ENCODE data around the gene CENPB. TPM values are rescaled to one million over a fixed set of nuclear protein-coding genes. Genes with fewer than 3 reads are reported as not detected.
"Not testable (repeated sequence)": the region's sequence is repeated elsewhere in the genome, so short reads cannot be mapped to it uniquely, and the experiment has no call there.

Gene CENPB
- total RNA-seq, 4 donors from 2014 or later: 64.8 to 94.9 (median 80.8) TPM

- no peaks in the 10 kb centered on the region for H3K9me3 ChIP-seq
- 1% methylated on average over 31 to 41 of the region's 69 CpGs for WGBS, 2 donors
- peaks cover 5 to 31% of the 10 kb centered on the region in 2 donors for H3K4me1 ChIP-seq
- H3K27me3 ChIP-seq: no peaks in the 10 kb centered on the region
- TF ChIP-seq CTCF (IDR thresholded peaks at IDR 0.05) (peak; percentile 38 to 80 (median 62)), POLR2A (IDR thresholded peaks at IDR 0.05) (peak in 1 of 2 donors; percentile 68)
- H3K27ac ChIP-seq: peak within 1 kb of the TSS; percentile 92 to 99 (median 95)
- H3K36me3 ChIP-seq: no peaks in the 10 kb centered on the region
- intact Hi-C loops (cut with DNase I): no loop called here
- peak within 1 kb of the TSS; percentile 48 to 85 (median 79) for H3K4me3 ChIP-seq (replicated peaks in 1 of 3)
- DNase-seq: peak; percentile 96
Observed at GRCh38 chr20:3795511-3796468, 9.2 kb upstream of the CENPB start, which contains the start of gene CDC25B. TSS of gene CDC25B (plus strand) at chr20:3796310. CDS start at chr20:3796532, 222 bp downstream.

DNA sequence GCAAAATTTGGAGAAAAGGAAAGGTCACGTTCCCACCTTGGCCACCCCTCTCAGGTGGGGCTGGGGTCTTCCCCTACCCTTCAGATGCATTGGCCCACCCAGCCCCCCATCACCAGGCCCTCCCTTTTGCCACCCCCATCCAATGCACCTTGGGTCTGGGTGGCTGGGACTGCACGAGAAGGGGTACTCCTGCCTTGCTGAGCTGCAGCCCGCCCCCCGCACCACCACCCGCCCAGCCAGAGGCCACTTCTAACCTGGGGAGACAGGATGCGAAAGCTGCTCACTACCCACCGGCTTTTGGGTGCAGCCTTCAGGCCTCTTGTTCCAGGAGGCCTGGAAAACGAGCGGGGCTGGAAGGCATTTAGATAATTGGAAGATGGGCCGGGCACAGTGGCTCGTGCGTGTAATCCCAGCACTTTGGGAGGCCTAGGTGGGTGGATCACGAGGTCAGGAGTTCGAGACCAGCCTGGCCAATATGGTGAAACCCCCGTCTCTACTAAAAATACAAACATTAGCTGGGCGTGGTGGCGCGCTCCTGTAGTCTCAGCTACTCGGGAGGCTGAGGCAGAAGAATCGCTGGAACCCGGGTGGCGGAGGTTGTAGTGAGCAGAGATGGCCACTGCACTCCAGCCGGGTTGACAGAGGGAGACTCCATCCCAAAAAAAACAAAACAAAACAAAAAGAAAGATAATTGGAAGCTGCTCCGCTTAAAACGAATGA is 8.3 kb upstream of the CENPB start:
- WGBS, 2 donors: 85% methylated on average over 21 to 25 of the region's 25 CpGs
- H3K4me3 ChIP-seq (replicated peaks in 1 of 3): peak overlapping the region in 1 of 3 donors; percentile 48

DNA sequence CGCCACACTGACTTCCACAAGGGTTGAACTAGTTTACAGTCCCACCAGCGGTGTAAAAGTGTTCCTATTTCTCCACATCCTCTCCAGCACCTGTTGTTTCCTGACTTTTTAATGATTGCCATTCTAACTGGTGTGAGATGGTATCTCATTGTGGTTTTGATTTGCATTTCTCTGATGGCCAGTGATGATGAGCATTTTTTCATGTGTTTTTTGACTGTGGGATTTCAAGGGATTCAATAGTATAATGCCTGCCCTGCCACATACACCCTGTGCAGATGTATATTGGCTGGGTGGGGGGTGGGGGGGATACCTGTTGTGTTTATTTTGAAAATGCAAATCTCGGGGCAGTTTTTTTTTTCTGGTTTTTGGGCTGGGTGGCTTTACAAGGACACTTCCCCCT is 7.6 kb upstream of the CENPB start:
- DNase-seq; H3K9me3 ChIP-seq; intact Hi-C loops (cut with DNase I); H3K27ac ChIP-seq; H3K36me3 ChIP-seq; H3K27me3 ChIP-seq; H3K4me3 ChIP-seq (replicated peaks in 1 of 3): not testable (repeated sequence)
- 68 to 89% methylated on average over 1 of the region's 3 CpGs for WGBS, 2 donors
- H3K4me1 ChIP-seq: peaks cover 5 to 26% of the 10 kb centered on the region in 2 donors

More for the DNA sequence above, 8.3 kb upstream of the CENPB start:
- Histone ChIP-seq H3K36me3 (no peaks in the 10 kb centered on the region), H3K27ac (peak overlapping the region; percentile 92 to 99 (median 95)), H3K27me3 (no peaks in the 10 kb centered on the region), H3K9me3 (no peaks in the 10 kb centered on the region), H3K4me1 (peaks cover 5 to 31% of the 10 kb centered on the region in 2 donors)
- TF ChIP-seq POLR2A (IDR thresholded peaks at IDR 0.05) (no peak), CTCF (IDR thresholded peaks at IDR 0.05) (no peak)
- no peak for DNase-seq
- intact Hi-C loops (cut with DNase I): no loop called here

DNA sequence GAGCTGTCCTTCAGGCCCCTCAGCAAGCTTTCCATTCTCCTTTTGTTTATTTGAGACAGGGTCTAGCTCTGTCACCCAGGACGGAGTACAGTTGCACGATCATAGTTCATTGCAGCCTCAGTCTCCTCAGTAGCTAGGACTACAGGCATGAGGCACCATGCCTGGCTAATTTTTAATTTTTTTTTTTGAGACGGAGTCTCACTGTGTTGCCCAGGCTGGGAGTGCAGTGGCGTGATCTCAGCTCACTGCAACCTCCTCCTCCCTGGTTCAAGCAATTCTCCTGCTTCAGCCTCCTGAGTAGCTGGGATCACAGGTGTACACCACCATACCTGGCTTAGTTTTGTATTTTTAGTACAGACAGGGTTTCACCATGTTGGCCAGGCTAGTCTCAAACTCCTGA is 2.7 kb upstream of the CENPB start:
- H3K4me1 ChIP-seq: peaks cover 15 to 19% of the 10 kb centered on the region in 2 donors
- WGBS, 2 donors: 99% methylated on average over 4 of the region's 4 CpGs
- DNase-seq; H3K9me3 ChIP-seq; H3K27ac ChIP-seq; H3K27me3 ChIP-seq; H3K4me3 ChIP-seq (replicated peaks in 1 of 3); H3K36me3 ChIP-seq: not testable (repeated sequence)
- intact Hi-C loops (cut with DNase I): loop anchor here (2.0 kb wide), 1 partner anchor 30 kb away; no protein-coding TSS in a partner anchor

DNA sequence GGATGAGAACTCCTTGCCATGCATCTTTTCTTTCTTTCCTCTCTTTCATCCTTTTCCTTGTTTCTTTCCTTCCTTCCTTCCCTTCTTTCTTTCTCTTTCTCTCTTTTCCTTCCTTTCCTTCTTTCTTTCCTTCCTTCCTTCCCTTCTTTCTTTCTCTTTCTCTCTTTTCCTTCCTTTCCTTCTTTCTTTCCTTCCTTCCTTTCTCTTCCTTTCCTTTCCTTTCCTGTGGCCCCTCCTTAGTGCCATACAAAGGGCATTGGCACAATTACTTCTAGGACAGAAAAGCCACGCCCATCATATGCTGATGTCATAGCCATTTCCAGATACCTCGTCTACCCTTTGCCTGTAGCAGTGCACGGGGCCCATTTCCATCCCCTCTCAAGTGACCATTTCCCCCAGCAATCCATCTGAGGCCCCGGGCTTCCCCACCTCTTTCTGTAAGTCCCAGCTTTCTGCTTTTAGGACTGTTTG is 2.2 kb upstream of the CENPB start:
- intact Hi-C loops (cut with DNase I): loop anchor here (2.0 kb wide), 1 partner anchor 30 kb away; no protein-coding TSS in a partner anchor
- 66 to 70% methylated on average over 4 of the region's 4 CpGs for WGBS, 2 donors
- TF ChIP-seq CTCF (IDR thresholded peaks at IDR 0.05): no peak
- TF ChIP-seq POLR2A (IDR thresholded peaks at IDR 0.05): no peak
- peaks cover 17 to 24% of the 10 kb centered on the region in 2 donors for H3K4me1 ChIP-seq
- no peak overlapping the region for H3K4me3 ChIP-seq (replicated peaks in 1 of 3)
- H3K27me3 ChIP-seq: no peaks in the 10 kb centered on the region
- H3K36me3 ChIP-seq: no peaks in the 10 kb centered on the region
- no peaks in the 10 kb centered on the region for H3K9me3 ChIP-seq
- no peak for DNase-seq
- no peak overlapping the region for H3K27ac ChIP-seq

All from thyroid gland (tissue), 4 donors.